Measurements from ENCODE around the gene VIPAS39. TPM values are rescaled to one million over a fixed set of nuclear protein-coding genes. Genes with fewer than 3 reads are reported as not detected.

Gene VIPAS39
- total and polyA plus RNA-seq, 9 of the 15 experiments (the other 6 are each of a cell fraction or from before 2014, with no cell fraction given), result 5.7 to 25.6 (median 9.9) TPM

- TF ChIP-seq REST (IDR thresholded peaks at IDR 0.05; ENCODE audit: borderline replicate concordance) (no peak), REST (CRISPR knock-in tag; IDR thresholded peaks at IDR 0.05; ENCODE audit: low read depth) (no peak), HDAC6 (IDR thresholded peaks at IDR 0.05; ENCODE audit: low read depth, low read length) (no peak), USF2 (CRISPR knock-in tag; IDR thresholded peaks at IDR 0.05) (no peak), ETV1 (tag; conservative IDR thresholded peaks at IDR 0.05; ENCODE audit: low read depth) (peak; percentile 78), MITF (IDR thresholded peaks at IDR 0.05) (no peak), LARP7 (IDR thresholded peaks at IDR 0.05) (no peak), ZNF644 (tag; IDR thresholded peaks at IDR 0.05; ENCODE audit: low read depth) (no peak), FOXK1 (CRISPR knock-in tag; IDR thresholded peaks at IDR 0.05; ENCODE audit: borderline replicate concordance) (no peak), ATF7 (IDR thresholded peaks at IDR 0.05) (0 out of 2 replicates have a peak, but pooled peaks have one; percentile 38), XRCC4 (IDR thresholded peaks at IDR 0.05; ENCODE audit: extremely low read depth, insufficient read depth, insufficient read length) (no peak), MTA3 (IDR thresholded peaks at IDR 0.05; ENCODE audit: borderline replicate concordance) (no peak), CBX3 (IDR thresholded peaks at IDR 0.05; ENCODE audit: borderline replicate concordance in 1 of 2, low read length in 2 of 2) (no peak), POLR2A (conservative IDR thresholded peaks at IDR 0.05) (peak; percentile 62), NRF1 (conservative IDR thresholded peaks at IDR 0.05 in 1 of 2, IDR thresholded peaks at IDR 0.05 in 1 of 2) (peak; percentile 74 to 76), JUND (IDR thresholded peaks at IDR 0.05; ENCODE audit: borderline replicate concordance, low read depth, low read length) (no peak), JUND (tag; IDR thresholded peaks at IDR 0.05; ENCODE audit: borderline replicate concordance, low read depth, low read length) (no peak), ZNF785 (CRISPR knock-in tag; IDR thresholded peaks at IDR 0.05) (no peak), CBX5 (IDR thresholded peaks at IDR 0.05; ENCODE audit: borderline replicate concordance, low read depth) (no peak)
Observed at GRCh38 chr14:77376771-77377501, 80.5 kb downstream of the VIPAS39 start, which contains the start of the genes SAMD15 and TMED8 (continued).
